Thoracic aorta (tissue), 2 donors: ENCODE results near the gene SMIM23. TPM values are rescaled to one million over a fixed set of nuclear protein-coding genes. Genes with fewer than 3 reads are reported as not detected.

ENCODE experiments used
- ATAC-seq: fragments of 150-250 bp; one replicate; pipeline ENCODE4 v1.8.0; 2017; ENCODE audit warnings: low read depth; ENCODE audit not compliant: insufficient number of reproducible peaks, low FRiP score
- DNase-seq: peaks from one replicate; pipeline ENCODE4 v3.0.0-alpha.2; 2020; ENCODE audit warnings: low spot score
- H3K27ac ChIP-seq, 2 donors: fragments of 200-600 bp; sonication (generic); 1 replicate in 1 of 2; 2 replicates in 1 of 2; pipeline ENCODE4 v1.5.1; 2016; ENCODE audit warnings: mild to moderate bottlenecking in 2 of 2, moderate library complexity in 2 of 2
- H3K27me3 ChIP-seq: fragments of 200-600 bp; sonication (generic); replicated peaks from 2 replicates; pipeline ENCODE4 v1.6.0; 2016; ENCODE audit warnings: mild to moderate bottlenecking; ENCODE audit not compliant: insufficient read depth
- H3K36me3 ChIP-seq: fragments of 200-600 bp; sonication (generic); one replicate; pipeline ENCODE4 v1.5.1; 2016
- H3K4me1 ChIP-seq, 2 donors: fragments of 200-600 bp; sonication (generic); 1 replicate in 1 of 2; 2 replicates in 1 of 2; pipeline versions ENCODE4 v1.5.1 to v1.6.0; 2016; ENCODE audit warnings: low read depth in 2 of 2, mild to moderate bottlenecking in 1 of 2; ENCODE audit not compliant: control insufficient read depth in 1 of 2
- H3K4me3 ChIP-seq: fragments of 200-600 bp; sonication (generic); 2 replicates; pipeline ENCODE4 v1.5.1; 2016; ENCODE audit warnings: mild to moderate bottlenecking
- H3K9me3 ChIP-seq: fragments of 200-600 bp; sonication (generic); 2 replicates; pipeline ENCODE4 v1.5.1; 2016
- total RNA-seq, 2 donors: library from RNA; depleted of rRNA; stranded (reverse); fragments of >200 nt; gene quantifications; one replicate each; pipeline versions ENCODE4 v1.1.0 to v1.2.3, GENCODE V29; 2016
- TF ChIP-seq, protein P1 (sequence below): fragments of 200-600 bp; sonication (generic); IDR thresholded peaks from one replicate; pipeline ENCODE4 v1.5.1; 2019; ENCODE audit warnings: antibody characterized with exemption

The SMIM23 gene
- total RNA-seq, 2 donors from 2014 or later = not detected

DNA sequence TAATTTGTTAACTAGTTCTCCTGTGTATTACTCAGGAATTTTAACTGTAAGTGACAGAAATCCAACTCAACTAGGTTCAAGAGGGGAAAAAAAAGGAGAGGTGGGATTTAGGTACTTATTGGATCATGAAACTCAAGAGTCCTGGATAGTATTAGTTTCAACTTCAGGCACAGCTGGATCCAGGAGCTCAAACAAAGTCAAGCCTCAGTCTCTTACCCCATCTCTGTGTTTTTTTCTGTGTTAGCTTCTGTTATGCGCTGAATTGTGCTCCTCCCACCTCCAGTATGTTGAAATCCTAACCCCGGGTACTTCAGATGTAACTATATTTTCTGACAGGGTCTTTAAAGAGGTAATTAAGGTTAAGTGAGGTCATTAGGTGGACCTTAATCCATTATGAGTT, 53.5 kb downstream of the SMIM23 start:
- Histone ChIP-seq H3K4me3 (no peak overlapping the region), H3K27ac (no peak overlapping the region), H3K4me1 (peaks cover 0 to 8% of the 10 kb centered on the region in 2 donors), H3K27me3 (no peaks in the 10 kb centered on the region), H3K36me3 (no peaks in the 10 kb centered on the region), H3K9me3 (no peaks in the 10 kb centered on the region)
- TF ChIP-seq, protein P1, sequence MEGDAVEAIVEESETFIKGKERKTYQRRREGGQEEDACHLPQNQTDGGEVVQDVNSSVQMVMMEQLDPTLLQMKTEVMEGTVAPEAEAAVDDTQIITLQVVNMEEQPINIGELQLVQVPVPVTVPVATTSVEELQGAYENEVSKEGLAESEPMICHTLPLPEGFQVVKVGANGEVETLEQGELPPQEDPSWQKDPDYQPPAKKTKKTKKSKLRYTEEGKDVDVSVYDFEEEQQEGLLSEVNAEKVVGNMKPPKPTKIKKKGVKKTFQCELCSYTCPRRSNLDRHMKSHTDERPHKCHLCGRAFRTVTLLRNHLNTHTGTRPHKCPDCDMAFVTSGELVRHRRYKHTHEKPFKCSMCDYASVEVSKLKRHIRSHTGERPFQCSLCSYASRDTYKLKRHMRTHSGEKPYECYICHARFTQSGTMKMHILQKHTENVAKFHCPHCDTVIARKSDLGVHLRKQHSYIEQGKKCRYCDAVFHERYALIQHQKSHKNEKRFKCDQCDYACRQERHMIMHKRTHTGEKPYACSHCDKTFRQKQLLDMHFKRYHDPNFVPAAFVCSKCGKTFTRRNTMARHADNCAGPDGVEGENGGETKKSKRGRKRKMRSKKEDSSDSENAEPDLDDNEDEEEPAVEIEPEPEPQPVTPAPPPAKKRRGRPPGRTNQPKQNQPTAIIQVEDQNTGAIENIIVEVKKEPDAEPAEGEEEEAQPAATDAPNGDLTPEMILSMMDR = no peak
- DNase-seq (no peak), ATAC-seq (no peak)

DNA sequence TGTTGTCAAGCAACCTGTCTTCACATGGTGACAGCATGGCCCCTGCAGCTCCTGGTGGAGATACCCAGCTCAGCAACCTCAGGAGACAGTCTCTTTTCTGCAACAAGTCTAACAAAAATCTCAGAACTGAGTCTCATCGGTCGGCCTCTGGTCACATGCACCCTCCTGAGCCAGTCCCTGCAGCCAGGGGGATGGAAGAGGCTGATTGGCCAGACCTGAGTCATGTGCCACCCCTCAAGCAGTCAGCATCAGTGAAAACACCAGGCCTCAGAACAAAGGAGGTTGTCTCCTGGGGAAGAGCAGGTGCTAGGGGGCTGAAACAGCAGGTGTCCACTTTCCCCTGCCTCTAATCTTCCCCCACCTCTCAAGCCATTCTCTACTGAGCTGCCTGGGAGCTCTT, 54.4 kb downstream of the SMIM23 start:
- H3K27me3 ChIP-seq = no peaks in the 10 kb centered on the region
- H3K4me1 ChIP-seq = peaks cover 0 to 8% of the 10 kb centered on the region in 2 donors
- no peak for ATAC-seq
- TF ChIP-seq, protein P1 = no peak
- H3K27ac ChIP-seq = no peak overlapping the region
- H3K36me3 ChIP-seq = no peaks in the 10 kb centered on the region
- no peaks in the 10 kb centered on the region for H3K9me3 ChIP-seq
- H3K4me3 ChIP-seq = no peak overlapping the region
- DNase-seq = no peak

Other genes starting within 250 kb of the SMIM23 start
- 10 to 100 TPM; 77.8 to 91.2 TPM for gene FBXW11, start 220.8 kb downstream of the SMIM23 start, total RNA-seq